A549 (cell line): ENCODE data around the gene VCL. TPM values are rescaled to one million over a fixed set of nuclear protein-coding genes. Genes with fewer than 3 reads are reported as not detected.

Experiments
- ATAC-seq, 2 experiments: fragments of 200-7000 bp in 1 of 2; fragments of >200 bp in 1 of 2; cut with Nextera tagmentation in 1 of 2; cut with Tn5 transposase in 1 of 2; 3 replicates each; pipeline versions ENCODE4 v1.8.0 to v1.9.1; 2018 to 2020; ENCODE audit warnings: mild to moderate bottlenecking in 1 of 2, moderate library complexity in 1 of 2
- CTCF ChIA-PET: fragments of 300-600 bp; sonication (Branson Sonifier 250); formaldehyde crosslinking; extraction: SDS; loops from one replicate; lab custom pipeline; 2021; ENCODE audit warnings: antibody characterized with exemption, inconsistent platforms; lab: Yijun Ruan, JAX
- POLR2A ChIA-PET: fragments of 350-600 bp; formaldehyde crosslinking; extraction: SDS; loops from one replicate; lab custom pipeline; 2021; ENCODE audit warnings: antibody characterized with exemption, inconsistent platforms; lab: Yijun Ruan, JAX
- DNase-seq, 2 experiments: peaks; one replicate each; pipeline versions ENCODE4 v3.0.0 to v3.0.0-alpha.2; 2011 to 2016; ENCODE audit warnings: low read depth in 1 of 2, low spot score in 1 of 2
- FAIRE-seq: peaks from 2 replicates; lab custom pipeline; 2011; peaks lifted over from hg19 to GRCh38; lab: Jason Lieb, UNC
- H3K27ac ChIP-seq, 2 experiments: fragments of >200 bp; sonication (Bioruptor Twin); formaldehyde crosslinking; 3 replicates each; pipeline ENCODE4 v1.5.1; 2016 to 2017
- H3K4me1 ChIP-seq: fragments of >200 bp; sonication (Bioruptor Twin); formaldehyde crosslinking; 3 replicates; pipeline ENCODE4 v1.6.1; 2016
- H3K4me2 ChIP-seq: fragments of >200 bp; sonication (Bioruptor Twin); formaldehyde crosslinking; 3 replicates; pipeline ENCODE4 v1.6.1; 2016
- H3K4me3 ChIP-seq: fragments of >200 bp; sonication (Bioruptor Twin); formaldehyde crosslinking; 3 replicates; pipeline ENCODE4 v1.5.1; 2016
- H3K9me3 ChIP-seq: fragments of >200 bp; sonication (Bioruptor Twin); formaldehyde crosslinking; 3 replicates; pipeline ENCODE4 v1.6.1; 2016
- BHLHE40 ChIP-seq: IDR thresholded peaks from 2 replicates; pipeline ENCODE4 v1.6.1; 2012; ENCODE audit warnings: low read depth, low read length, inconsistent platforms
- CBX2 ChIP-seq: fragments of 200-600 bp; sonication (generic); IDR thresholded peaks from 2 replicates; pipeline ENCODE4 v1.6.1; 2016; ENCODE audit warnings: low read depth, mild to moderate bottlenecking, borderline replicate concordance
- EHMT2 ChIP-seq: fragments of 200-600 bp; sonication (generic); IDR thresholded peaks from 2 replicates; pipeline ENCODE4 v1.6.1; 2016; ENCODE audit warnings: antibody characterized with exemption, low read depth, mild to moderate bottlenecking, moderate library complexity
- ESRRA ChIP-seq: fragments of 150-350 bp; IDR thresholded peaks from 2 replicates; pipeline ENCODE4 v1.6.1; 2014; ENCODE audit warnings: mild to moderate bottlenecking, low read length, borderline replicate concordance
- FOSB ChIP-seq: fragments of 250-450 bp; sonication (Bioruptor Pico); IDR thresholded peaks from 2 replicates; pipeline ENCODE4 v1.5.0; 2020; ENCODE audit warnings: mild to moderate bottlenecking, moderate library complexity
- FOXS1 ChIP-seq: fragments of 250-450 bp; sonication (Bioruptor Pico); IDR thresholded peaks from 2 replicates; pipeline ENCODE4 v1.5.0; 2020; ENCODE audit warnings: mild to moderate bottlenecking, moderate library complexity
- HOXA7 ChIP-seq: fragments of 250-450 bp; sonication (Bioruptor Pico); IDR thresholded peaks from 2 replicates; pipeline ENCODE4 v1.5.0; 2020; ENCODE audit warnings: mild to moderate bottlenecking, moderate library complexity
- JUN ChIP-seq, 2 experiments: fragments of >200 bp; sonication (Bioruptor Twin); formaldehyde crosslinking; IDR thresholded peaks; 2 replicates in 1 of 2; 3 replicates in 1 of 2; pipeline ENCODE4 v1.6.1; 2016 to 2017
- KDM1A ChIP-seq: fragments of 200-600 bp; sonication (generic); IDR thresholded peaks from 2 replicates; pipeline ENCODE4 v1.6.1; 2016; ENCODE audit warnings: low read depth, mild to moderate bottlenecking
- MAFK ChIP-seq: fragments of 450-650 bp; IDR thresholded peaks from 2 replicates; pipeline ENCODE4 v1.6.1; 2014; ENCODE audit not compliant: partially characterized antibody
- MYC ChIP-seq: IDR thresholded peaks from 2 replicates; pipeline ENCODE4 v1.6.1; 2012; ENCODE audit warnings: mild to moderate bottlenecking, inconsistent platforms, low read length, improper control_type of control experiment, borderline replicate concordance
- NFE2L2 ChIP-seq: fragments of 150-350 bp; conservative IDR thresholded peaks from 2 replicates; pipeline ENCODE4 v1.6.1; 2014; ENCODE audit warnings: low read length
- NPAS2 ChIP-seq: fragments of 250-450 bp; sonication (Bioruptor Pico); IDR thresholded peaks from 2 replicates; pipeline ENCODE4 v1.8.0; 2022; ENCODE audit warnings: mild to moderate bottlenecking, moderate library complexity, borderline replicate concordance
- POLR2A ChIP-seq: IDR thresholded peaks from 2 replicates; pipeline ENCODE4 v1.6.1; 2012; ENCODE audit warnings: mild to moderate bottlenecking, low read length
- RAD21 ChIP-seq, 2 experiments: fragments of >200 bp in 1 of 2; sonication (Bioruptor Twin) in 1 of 2; formaldehyde crosslinking in 1 of 2; IDR thresholded peaks in 1 of 2; conservative IDR thresholded peaks in 1 of 2; 2 replicates in 1 of 2; 3 replicates in 1 of 2; pipeline ENCODE4 v1.6.1; 2012 to 2018; ENCODE audit warnings: inconsistent platforms in 1 of 2
- TFCP2L1 ChIP-seq: fragments of 250-450 bp; sonication (Bioruptor Pico); IDR thresholded peaks from 2 replicates; pipeline ENCODE4 v1.5.0; 2021; ENCODE audit warnings: mild to moderate bottlenecking
- TP53 ChIP-seq: fragments of 250-450 bp; sonication (Bioruptor Pico); IDR thresholded peaks from 2 replicates; pipeline ENCODE4 v1.5.0; 2021; ENCODE audit warnings: mild to moderate bottlenecking, moderate library complexity
- ZC3H11A ChIP-seq: fragments of 450-650 bp; IDR thresholded peaks from 2 replicates; pipeline ENCODE4 v1.6.1; 2014; ENCODE audit warnings: antibody characterized with exemption, mild to moderate bottlenecking
- WGBS: methylation state at CpG from one replicate; pipeline ENCODE4 v1.1.6; 2017; ENCODE audit errors: missing lambda C conversion rate; 5-methylcytosine and 5-hydroxymethylcytosine counted together
- polyA plus RNA-seq, 4 experiments: library from polyadenylated mRNA; depleted of rRNA in 3 of 4; stranded (reverse); fragments of >200 nt; fragmentation: RNase III in 1 of 4; extraction: RNeasy Plus Mini Kit Qiagen cat#74134 plus additional on column Dnase treatment in 1 of 4; gene quantifications; 2 replicates in 3 of 4; 3 replicates in 1 of 4; pipeline ENCODE4 v1.2.3, GENCODE V29; 2011 to 2017
- TF ChIP-seq, protein P1 (sequence below): fragments of >200 bp; sonication (Bioruptor Twin); formaldehyde crosslinking; IDR thresholded peaks from 3 replicates; pipeline ENCODE4 v1.5.1; 2016
- TF ChIP-seq, protein P2 (sequence below): fragments of 250-450 bp; sonication (Bioruptor Pico); IDR thresholded peaks from 2 replicates; pipeline ENCODE4 v1.5.0; 2020; ENCODE audit warnings: low read depth, mild to moderate bottlenecking, moderate library complexity
- TF ChIP-seq, protein P3 (sequence below): IDR thresholded peaks from 2 replicates; pipeline ENCODE4 v1.6.1; 2012; ENCODE audit warnings: low read depth, borderline replicate concordance
- TF ChIP-seq, protein P4 (sequence below): fragments of >200 bp; sonication (Bioruptor Twin); formaldehyde crosslinking; IDR thresholded peaks from 3 replicates; pipeline ENCODE4 v1.6.1; 2016

Gene VCL
- polyA plus RNA-seq, 2 of the 4 experiments (the other 2 are of a cell fraction), result 101 to 112 TPM

DNA sequence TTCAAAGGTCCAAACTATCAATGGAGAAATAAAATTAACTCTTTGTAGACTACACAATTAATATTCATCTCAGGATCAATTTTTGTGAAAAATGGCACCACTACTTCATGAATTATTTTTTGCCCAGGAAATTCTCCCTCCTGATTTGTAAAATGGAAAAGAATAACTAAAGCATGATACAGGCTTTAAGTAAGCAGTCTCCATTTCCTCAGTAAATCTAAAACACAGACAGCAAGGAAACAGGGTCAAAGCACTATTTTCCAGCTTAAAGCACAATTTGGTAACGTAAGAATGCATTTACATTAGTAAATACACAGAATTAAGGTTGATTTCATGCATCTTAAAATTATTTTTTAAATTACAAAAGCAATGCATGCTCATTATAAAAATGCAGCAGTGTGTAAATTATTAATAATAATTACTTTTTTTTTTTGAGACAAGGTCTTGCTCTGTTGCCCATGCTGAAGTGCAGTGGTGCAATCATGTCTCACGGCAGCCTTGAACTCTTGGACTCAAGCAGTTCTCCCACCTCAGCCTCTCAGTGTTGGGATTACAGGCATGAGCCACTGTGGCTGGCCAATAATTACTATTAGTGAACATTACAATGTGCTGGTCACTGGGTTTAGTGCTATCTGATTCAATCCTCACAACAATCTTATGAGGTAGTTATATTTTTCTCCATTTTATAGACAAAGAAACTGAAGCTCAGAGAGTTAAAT, 26.1 kb upstream of the VCL start:
- TF ChIP-seq ZC3H11A, result no peak
- TF ChIP-seq HOXA7, result no peak
- TF ChIP-seq NPAS2, result no peak
- no peak for TF ChIP-seq NFE2L2
- TF ChIP-seq MYC, result no peak
- TF ChIP-seq TP53 (CRISPR knock-in tag), result no peak
- no peak for TF ChIP-seq EHMT2
- TF ChIP-seq TFCP2L1 (CRISPR knock-in tag), result no peak
- no peak for TF ChIP-seq FOXS1 (CRISPR knock-in tag)
- no peak for TF ChIP-seq JUN (IDR thresholded peaks at IDR 0.05)
- TF ChIP-seq KDM1A, result no peak
- no peak for TF ChIP-seq POLR2A
- Histone ChIP-seq H3K4me3 (no peak overlapping the region), H3K4me1 (peaks cover 17% of the 10 kb centered on the region), H3K27ac (no peak overlapping the region), H3K4me2 (no peak overlapping the region), H3K9me3 (0 out of 3 replicates have a peak, but pooled peaks cover 2% of the 10 kb centered on the region)
- ATAC-seq (no peak), FAIRE-seq (no peak), DNase-seq (no peak)
- ChIA-PET POLR2A (no interaction called here), CTCF (interaction anchor here (1.0 to 1.3 kb wide), 2 partner anchors 23 to 28 kb away, joined by 4 read pairs; no protein-coding TSS in a partner anchor)
- WGBS, result 87% methylated on average over 2 of the region's 2 CpGs

GRCh38 chr10:73973427-73973826, 24.5 kb upstream of the VCL start:
- Histone ChIP-seq H3K27ac (no peak overlapping the region), H3K4me2 (no peak overlapping the region), H3K4me3 (no peak overlapping the region), H3K9me3 (0 out of 3 replicates have a peak, but pooled peaks cover 2% of the 10 kb centered on the region), H3K4me1 (peaks cover under 1% of the 10 kb centered on the region)
- no peak for ATAC-seq
- WGBS, result 93% methylated on average over 2 of the region's 2 CpGs
- no peak for TF ChIP-seq RAD21 (conservative IDR thresholded peaks at IDR 0.05 in 1 of 2, IDR thresholded peaks at IDR 0.05 in 1 of 2)
- TF ChIP-seq TFCP2L1 (CRISPR knock-in tag), result no peak
- peak; percentile 75 for TF ChIP-seq MAFK
- FAIRE-seq, result no peak
- CTCF ChIA-PET, result interaction anchor here (0.9 to 1.4 kb wide), 2 partner anchors 26 to 108 kb away, joined by 4 to 5 read pairs; no protein-coding TSS in a partner anchor
- no peak for DNase-seq
- POLR2A ChIA-PET, result interaction anchor here (0.7 kb wide), 1 partner anchor 243 kb away, joined by 8 read pairs; no protein-coding TSS in a partner anchor

GRCh38 chr10:73974309-73974946, 23.5 kb upstream of the VCL start:
- 91% methylated on average over 5 of the region's 5 CpGs for WGBS
- POLR2A ChIA-PET, result no interaction called here

More at GRCh38 chr10:73974309-73974946, 23.5 kb upstream of the VCL start:
- Histone ChIP-seq H3K4me3 (no peak overlapping the region), H3K4me2 (no peak overlapping the region), H3K27ac (no peak overlapping the region), H3K9me3 (0 out of 3 replicates have a peak, but pooled peaks cover 2% of the 10 kb centered on the region), H3K4me1 (no peaks in the 10 kb centered on the region; the same call in 2 of the 3 replicates)
- FAIRE-seq, result no peak
- no peak for ATAC-seq
- TF ChIP-seq, protein P1, sequence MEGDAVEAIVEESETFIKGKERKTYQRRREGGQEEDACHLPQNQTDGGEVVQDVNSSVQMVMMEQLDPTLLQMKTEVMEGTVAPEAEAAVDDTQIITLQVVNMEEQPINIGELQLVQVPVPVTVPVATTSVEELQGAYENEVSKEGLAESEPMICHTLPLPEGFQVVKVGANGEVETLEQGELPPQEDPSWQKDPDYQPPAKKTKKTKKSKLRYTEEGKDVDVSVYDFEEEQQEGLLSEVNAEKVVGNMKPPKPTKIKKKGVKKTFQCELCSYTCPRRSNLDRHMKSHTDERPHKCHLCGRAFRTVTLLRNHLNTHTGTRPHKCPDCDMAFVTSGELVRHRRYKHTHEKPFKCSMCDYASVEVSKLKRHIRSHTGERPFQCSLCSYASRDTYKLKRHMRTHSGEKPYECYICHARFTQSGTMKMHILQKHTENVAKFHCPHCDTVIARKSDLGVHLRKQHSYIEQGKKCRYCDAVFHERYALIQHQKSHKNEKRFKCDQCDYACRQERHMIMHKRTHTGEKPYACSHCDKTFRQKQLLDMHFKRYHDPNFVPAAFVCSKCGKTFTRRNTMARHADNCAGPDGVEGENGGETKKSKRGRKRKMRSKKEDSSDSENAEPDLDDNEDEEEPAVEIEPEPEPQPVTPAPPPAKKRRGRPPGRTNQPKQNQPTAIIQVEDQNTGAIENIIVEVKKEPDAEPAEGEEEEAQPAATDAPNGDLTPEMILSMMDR, result no peak
- TF ChIP-seq CBX2 (no peak), NPAS2 (no peak), KDM1A (no peak), ESRRA (no peak), FOSB (CRISPR knock-in tag) (no peak), BHLHE40 (no peak)
- TF ChIP-seq, protein P2, sequence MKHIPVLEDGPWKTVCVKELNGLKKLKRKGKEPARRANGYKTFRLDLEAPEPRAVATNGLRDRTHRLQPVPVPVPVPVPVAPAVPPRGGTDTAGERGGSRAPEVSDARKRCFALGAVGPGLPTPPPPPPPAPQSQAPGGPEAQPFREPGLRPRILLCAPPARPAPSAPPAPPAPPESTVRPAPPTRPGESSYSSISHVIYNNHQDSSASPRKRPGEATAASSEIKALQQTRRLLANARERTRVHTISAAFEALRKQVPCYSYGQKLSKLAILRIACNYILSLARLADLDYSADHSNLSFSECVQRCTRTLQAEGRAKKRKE (CRISPR knock-in tag), result no peak
- TF ChIP-seq, protein P3, sequence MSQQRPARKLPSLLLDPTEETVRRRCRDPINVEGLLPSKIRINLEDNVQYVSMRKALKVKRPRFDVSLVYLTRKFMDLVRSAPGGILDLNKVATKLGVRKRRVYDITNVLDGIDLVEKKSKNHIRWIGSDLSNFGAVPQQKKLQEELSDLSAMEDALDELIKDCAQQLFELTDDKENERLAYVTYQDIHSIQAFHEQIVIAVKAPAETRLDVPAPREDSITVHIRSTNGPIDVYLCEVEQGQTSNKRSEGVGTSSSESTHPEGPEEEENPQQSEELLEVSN, result no peak
- TF ChIP-seq, protein P4, sequence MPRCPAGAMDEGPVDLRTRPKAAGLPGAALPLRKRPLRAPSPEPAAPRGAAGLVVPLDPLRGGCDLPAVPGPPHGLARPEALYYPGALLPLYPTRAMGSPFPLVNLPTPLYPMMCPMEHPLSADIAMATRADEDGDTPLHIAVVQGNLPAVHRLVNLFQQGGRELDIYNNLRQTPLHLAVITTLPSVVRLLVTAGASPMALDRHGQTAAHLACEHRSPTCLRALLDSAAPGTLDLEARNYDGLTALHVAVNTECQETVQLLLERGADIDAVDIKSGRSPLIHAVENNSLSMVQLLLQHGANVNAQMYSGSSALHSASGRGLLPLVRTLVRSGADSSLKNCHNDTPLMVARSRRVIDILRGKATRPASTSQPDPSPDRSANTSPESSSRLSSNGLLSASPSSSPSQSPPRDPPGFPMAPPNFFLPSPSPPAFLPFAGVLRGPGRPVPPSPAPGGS, result no peak
- CTCF ChIA-PET, result interaction anchor here (0.7 to 1.4 kb wide), 6 partner anchors 15 to 107 kb away, joined by 3 to 7 read pairs (median 4); no protein-coding TSS in a partner anchor
- DNase-seq, result no peak
